Fibroblast of skin of back (primary cell): ENCODE measurements around the gene TCN2.
"Not testable (repeated sequence)": the region's sequence is repeated elsewhere in the genome, so short reads cannot be mapped to it uniquely, and the experiment has no call there.

ENCODE experiments used
- DNase-seq: peaks from one replicate; pipeline ENCODE4 v3.0.0-alpha.2; 2013

TCN2 gene

GRCh38 chr22:30611197-30611596 is 4.2 kb downstream of the TCN2 start:
- DNase-seq = no peak

- DNase-seq = no peak
Measured at GRCh38 chr22:30612789-30613188, 5.8 kb downstream of the TCN2 start.

DNA sequence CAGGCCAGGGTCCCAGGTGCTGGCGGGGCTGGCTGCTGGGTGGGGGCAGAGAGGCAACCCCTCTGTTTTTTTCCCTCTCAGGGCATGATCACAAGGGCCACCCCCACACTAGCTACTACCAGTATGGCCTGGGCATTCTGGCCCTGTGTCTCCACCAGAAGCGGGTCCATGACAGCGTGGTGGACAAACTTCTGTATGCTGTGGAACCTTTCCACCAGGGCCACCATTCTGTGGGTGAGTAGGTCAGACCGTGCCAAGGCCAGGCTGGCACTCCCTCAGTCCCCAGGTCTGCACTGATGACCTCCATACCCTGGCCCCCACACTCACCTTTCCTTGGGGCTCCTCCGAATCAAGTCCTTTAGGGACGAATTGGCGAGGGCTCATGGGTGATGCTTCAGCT is 7.3 kb downstream of the TCN2 start:
- no peak for DNase-seq

- no peak for DNase-seq
Measured at GRCh38 chr22:30614879-30615278, 7.9 kb downstream of the TCN2 start.

- DNase-seq = no peak
Measured at GRCh38 chr22:30615543-30615954, 8.6 kb downstream of the TCN2 start.

DNA sequence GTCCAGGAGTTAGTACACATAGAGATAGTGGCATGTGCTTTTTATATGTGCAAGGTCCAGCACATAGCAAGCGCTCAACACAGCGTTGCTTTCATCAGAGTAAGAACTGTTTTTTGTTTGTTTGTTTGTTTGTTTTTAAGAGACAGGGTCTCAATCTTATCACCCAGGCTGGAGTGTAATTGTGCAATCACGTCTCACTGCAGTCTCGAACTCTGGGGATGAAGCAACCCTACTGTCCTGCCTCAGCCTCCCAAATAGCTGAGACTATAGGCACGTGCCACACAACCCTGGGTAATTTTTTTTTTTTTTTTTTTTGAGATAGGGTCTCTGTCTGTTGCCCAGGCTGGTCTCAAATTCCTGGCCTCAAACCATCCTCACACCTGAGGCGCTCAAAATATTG is 10.8 kb downstream of the TCN2 start:
- DNase-seq = no peak

DNA sequence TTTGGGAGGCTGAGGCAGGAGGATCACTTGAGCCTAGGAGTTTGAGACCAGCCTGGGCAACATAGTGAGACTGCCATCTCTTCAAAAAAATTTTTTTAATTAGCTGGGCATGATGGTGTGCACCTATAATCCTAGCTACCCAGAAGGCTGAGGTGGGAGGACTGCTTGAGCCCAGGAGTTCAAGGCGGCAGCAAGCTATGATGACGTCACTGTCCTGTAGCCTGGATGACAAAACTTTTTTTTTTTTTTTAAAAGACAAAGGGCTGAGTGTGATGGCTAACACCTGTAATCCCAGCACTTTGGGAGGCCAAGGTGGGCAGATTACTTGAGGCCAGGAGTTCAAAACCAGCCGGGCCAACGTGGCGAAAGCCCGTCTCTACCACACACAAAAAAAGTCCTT is 12.9 kb downstream of the TCN2 start:
- DNase-seq = not testable (repeated sequence)

DNA sequence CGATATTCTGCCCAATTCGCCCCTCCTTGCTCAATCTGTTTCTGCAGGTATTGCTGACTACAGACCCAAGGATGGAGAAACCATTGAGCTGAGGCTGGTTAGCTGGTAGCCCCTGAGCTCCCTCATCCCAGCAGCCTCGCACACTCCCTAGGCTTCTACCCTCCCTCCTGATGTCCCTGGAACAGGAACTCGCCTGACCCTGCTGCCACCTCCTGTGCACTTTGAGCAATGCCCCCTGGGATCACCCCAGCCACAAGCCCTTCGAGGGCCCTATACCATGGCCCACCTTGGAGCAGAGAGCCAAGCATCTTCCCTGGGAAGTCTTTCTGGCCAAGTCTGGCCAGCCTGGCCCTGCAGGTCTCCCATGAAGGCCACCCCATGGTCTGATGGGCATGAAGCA is 19.4 kb downstream of the TCN2 start:
- DNase-seq = no peak

DNA sequence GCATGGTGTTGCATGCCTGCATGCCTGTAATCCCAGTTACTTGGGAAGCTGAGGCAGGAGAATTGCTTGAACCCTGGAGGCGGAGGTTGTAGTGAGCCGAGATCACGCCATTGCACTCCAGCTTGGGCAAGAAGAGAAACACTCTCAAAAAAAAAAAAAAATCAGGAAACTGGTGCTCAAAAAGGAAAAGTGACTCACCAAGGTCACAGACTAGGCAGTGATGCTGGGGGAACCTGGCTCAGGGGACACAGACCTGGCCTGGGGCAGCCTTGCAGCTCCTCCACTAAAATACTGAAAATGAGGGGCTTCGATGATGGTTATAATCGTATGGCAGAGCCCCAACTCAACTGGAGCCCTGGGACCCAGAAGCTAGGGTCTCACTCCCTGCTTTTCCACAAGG is 20.5 kb downstream of the TCN2 start:
- no peak for DNase-seq

DNA sequence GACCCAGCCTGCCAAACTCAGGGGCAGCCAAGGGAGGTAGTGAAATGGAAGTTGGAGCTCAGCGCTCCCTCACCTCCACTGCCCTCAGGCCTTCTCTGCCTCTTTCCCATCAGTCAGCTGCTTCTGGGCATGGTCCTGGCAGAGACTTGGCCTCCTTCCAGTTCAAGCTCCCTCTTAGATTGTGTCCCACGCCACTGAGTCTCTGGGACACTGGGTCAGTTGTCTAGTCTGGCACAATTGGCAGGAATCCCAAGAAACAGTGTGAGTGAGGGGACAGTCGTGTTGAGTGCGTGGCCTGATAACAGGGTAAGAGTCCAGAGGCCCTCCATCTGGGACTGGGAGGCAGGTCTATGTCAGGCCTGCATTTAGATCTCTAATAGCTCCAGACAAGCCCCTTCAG is 21.5 kb downstream of the TCN2 start:
- DNase-seq = no peak

- not testable (repeated sequence) for DNase-seq
Measured at GRCh38 chr22:30631469-30631868, 24.5 kb downstream of the TCN2 start.

DNA sequence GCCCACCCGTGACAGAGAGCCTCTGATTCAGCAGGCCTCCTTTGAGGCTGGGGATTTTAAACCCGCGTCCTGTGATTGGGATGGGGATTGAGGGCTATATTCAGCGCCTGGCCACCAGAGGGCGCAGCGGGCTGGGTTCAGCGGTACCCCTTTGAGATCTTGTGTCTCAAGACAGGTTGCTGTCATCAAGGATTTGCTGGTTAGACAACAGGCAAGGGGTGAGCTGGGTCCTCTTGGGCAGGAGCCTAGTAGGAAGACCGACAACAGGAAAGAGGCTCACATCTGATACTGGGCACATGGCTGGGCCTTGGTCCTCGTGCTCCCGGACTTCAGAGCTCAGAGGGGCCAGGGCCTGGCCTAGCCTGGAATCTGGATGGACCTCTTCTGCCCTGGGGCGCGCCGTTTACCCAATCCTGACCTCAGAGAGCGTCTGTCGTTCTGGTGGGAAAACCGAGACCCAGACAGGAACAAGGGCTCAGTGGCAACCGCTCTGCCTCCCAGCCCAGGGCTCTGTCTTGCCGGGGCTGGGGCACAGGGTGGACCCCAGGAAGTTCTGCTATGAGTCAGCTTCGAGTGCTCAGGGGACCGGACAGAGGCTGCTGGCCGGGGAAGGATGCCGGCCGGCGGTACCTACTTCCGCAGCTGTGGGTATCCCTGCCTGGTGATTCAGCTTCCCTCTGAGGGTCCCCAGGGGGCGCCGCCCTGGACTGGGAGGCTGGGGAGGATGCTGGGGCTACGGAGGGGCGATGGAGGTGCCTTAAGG is 27.7 kb downstream of the TCN2 start:
- peak; percentile 88 for DNase-seq

DNA sequence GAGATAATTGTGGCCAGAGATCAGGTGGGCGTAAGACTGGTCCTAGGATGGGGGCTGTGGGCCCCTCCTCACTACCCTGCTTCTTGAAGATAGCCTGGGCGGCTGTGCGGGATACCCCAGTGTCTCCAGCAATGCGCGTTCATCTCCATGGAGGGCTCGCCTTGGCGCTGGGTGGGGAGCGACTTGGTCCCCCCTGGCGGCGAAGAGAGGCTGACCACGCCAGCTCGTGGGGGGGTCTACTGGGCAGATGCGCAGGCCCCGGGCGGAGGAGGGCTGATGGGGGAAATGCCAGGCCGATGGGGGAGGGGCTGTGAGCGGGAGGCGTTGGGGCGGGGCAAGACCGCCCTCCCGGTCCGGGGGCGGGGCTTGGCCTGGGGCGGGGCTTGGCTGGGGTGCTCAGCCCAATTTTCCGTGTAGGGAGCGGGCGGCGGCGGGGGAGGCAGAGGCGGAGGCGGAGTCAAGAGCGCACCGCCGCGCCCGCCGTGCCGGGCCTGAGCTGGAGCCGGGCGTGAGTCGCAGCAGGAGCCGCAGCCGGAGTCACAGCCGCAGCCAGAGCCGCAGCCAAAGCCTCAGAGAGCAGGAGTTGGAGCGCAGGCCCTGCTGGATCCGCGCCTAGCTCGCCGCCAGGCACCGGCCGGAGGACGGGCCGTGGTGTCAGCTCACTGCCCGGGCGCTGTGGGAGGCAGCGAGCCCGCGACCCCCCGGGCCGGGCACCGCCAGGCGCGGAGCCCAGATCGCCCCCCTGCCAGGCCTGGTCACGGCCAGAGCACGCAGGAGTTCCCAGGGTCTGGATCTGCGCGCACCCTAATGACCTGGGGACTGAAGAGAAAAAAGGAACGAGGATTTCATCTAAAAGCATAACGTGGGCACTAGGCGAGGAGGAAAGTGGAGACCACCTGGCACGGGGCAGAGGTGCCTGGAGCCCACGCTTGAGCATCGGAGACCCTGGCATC is 28.6 kb downstream of the TCN2 start, which contains the start of gene SLC35E4:
SLC35E4 (plus strand) TSS at position 509 of the 953 bp plus-strand sequence. CDS start 670 bp downstream, outside the sequence.
- peak; percentile 89 for DNase-seq

DNA sequence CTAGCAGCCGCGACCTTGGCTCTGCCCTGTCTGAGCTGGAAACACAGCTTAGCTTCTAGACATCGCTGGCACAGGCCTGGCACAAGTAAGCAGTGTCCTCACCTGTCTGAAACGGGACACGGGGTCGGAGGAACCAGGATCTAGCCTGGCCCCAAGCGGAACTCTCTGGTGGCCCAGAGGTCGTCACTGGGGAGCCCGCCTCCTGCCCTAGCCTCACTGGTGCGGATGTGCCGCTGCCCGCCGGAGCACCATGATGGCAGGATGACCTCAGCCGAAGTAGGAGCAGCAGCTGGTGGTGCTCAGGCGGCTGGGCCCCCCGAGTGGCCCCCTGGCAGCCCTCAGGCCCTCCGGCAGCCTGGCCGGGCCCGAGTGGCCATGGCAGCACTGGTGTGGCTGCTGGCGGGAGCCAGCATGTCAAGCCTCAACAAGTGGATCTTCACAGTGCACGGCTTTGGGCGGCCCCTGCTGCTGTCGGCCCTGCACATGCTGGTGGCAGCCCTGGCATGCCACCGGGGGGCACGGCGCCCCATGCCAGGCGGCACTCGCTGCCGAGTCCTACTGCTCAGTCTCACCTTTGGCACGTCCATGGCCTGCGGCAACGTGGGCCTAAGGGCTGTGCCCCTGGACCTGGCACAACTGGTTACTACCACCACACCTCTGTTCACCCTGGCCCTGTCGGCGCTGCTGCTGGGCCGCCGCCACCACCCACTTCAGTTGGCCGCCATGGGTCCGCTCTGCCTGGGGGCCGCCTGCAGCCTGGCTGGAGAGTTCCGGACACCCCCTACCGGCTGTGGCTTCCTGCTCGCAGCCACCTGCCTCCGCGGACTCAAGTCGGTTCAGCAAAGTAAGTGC is 29.5 kb downstream of the TCN2 start:
- DNase-seq = peak; percentile 13

DNA sequence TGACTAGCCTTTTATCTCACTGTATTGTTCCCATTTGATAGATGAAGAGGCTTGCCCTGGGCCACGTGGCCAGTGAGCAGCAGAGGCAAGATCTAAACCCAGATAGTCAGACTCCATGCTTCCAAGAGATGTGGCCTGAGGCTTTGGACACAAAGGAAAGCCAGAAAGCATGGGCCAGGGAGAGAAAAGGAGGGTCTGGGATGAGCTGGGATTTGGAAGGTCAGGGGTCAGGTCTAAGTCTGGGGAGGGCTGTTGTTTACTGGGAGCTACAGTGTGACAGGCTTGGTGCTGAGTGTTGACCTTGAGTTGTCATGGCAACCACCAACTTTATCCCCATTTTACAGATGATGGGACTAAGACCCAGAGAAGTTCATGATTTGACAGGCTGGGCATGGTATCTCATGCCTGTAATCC is 30.7 kb downstream of the TCN2 start:
- DNase-seq = no peak

- DNase-seq = no peak
Measured at GRCh38 chr22:30640361-30640760, 33.4 kb downstream of the TCN2 start.

DNA sequence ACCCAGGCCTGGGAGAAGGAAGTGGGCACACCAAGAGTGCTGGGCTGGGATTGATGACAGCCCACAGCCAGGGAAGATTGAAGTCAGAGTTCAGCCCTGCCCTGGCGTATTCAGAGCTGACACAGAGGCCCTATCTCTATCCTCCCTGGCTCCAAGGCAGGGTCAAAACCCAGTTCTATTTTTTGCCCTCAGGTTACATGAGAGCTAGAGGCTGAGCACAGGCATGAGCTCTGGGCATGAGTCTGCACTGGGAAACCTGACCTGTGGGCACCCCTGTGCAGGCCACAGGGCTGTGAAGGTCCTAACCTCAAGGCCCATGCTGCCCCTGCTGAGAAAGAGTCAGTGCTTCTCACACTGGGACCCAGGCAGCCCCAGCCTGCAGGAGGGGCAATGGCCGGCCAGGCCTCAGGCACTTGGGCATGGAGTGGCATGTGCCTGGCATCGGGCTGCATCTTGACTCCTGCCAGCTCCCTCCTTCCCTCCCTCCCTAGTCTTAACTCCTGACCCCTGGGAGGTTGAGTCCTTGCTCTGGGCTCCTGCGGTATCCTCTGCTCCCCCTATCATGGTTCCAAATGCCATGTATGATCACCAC is 34.0 kb downstream of the TCN2 start:
- DNase-seq = no peak

GRCh38 chr22:30643055-30643875 is 36.3 kb downstream of the TCN2 start:
- DNase-seq = no peak

- DNase-seq = no peak
Measured at GRCh38 chr22:30646518-30647160, 39.7 kb downstream of the TCN2 start.

DNA sequence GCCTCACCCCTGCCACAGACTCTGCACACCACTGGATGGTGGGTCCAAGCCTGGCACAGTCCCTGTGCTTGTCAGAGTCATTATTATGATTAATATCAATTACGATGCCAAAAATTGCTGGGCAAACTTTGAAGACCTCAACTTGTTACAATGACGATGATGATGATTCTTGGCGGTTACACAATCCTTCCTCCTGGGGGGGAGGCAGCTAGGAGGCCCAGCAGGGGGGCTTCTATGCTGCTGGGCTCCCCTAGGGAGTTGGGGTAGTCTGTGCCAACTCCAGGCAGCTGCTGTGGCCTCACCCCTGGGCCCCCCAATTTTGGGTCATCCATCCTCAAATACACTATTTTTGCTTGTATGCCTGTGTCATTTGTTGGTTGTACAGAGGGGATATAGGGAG is 40.6 kb downstream of the TCN2 start:
- no peak for DNase-seq

- no peak for DNase-seq
Measured at GRCh38 chr22:30648825-30649224, 41.9 kb downstream of the TCN2 start.
